GM18951 (cell line): Measurements from ENCODE around the gene ETNK2.

Source experiments
- POLR2A ChIP-seq: IDR thresholded peaks from 4 replicates; pipeline ENCODE4 v1.6.1; 2011; ENCODE audit warnings: mild to moderate bottlenecking; ENCODE audit not compliant: insufficient read length, insufficient read depth; ENCODE audit errors: extremely low read depth
- in situ Hi-C: fragments of 300-500 bp; cut with MboI; formaldehyde crosslinking; loops from one replicate; pipeline ENCODE4 v1.12.0; 2022; ENCODE audit warnings: low sequenced_read_pairs, mixed read lengths, inconsistent platforms; ENCODE audit not compliant: unreplicated experiment

Gene ETNK2

DNA sequence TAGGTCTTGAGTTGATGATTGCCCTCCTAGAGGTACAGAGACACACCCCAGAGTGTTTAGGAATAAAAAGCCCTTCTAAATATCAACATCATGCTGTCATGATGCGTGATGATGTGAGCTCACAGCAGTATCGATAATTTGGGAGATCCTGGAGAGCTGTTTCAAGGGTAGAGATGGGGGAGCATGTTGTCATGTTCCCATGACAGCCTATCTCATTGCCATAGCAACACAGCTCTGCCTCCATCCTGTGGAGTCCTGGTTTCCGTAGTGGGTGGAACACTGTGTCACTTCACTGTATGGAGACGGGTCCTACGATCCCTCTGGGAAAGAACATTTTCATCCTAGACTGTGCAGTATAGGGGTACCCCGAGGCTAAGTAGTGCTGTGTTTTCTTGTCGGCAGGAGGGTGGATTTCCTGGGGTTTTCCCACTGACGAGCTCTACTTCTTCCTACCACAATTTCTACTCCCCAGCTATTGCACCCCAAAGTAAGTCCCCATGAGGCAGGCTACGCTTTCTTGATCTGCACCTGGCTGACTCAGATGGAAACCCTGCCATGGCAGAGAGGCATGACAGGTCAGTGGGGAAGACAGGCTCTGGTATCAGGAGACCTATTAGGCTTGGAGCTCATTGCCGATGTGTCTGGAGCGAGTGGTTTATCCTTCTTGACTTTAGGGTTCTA is 37.3 kb upstream of the ETNK2 start:
- in situ Hi-C loops: no loop called here

DNA sequence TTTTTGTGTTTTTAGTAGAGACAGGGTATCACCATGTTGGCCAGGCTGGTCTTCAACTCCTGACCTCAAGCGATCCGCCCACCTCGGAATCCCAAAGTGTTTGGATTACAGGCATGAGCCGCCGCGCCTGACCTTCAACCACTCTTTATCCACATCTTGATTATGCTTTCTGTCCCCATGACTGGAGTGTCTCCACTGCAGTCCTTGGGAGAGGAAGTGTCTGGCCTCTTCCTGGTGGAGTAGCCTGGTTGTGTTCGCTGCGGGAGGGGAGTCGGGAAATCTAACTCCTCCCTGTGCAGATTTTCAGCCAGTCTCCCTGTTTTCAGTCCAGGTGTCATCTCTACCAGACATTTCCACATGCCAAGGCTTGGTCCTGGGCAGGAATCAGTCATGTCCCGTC is 34.8 kb upstream of the ETNK2 start:
- no peak for TF ChIP-seq POLR2A
- in situ Hi-C loops: no loop called here

More for the DNA sequence above, 37.3 kb upstream of the ETNK2 start:
- TF ChIP-seq POLR2A: no peak

DNA sequence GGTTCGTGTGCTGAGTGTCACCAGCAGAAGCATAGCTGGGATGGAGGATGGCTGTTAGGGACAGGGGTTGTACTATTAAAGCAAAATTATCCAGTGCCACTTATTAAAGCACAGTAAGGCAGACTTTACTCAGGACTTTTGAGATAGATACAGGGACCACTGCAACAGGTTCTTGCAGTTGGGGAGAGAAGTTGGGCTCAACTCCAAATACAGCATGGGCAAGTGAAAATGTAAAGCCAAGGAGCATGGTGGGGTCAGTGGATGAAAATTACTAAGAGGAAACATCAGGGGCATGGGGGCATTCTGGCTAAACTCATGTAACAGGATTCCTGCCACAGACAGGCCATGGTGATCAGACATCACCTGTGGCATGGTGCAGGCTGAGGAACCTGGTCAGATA is 29.3 kb upstream of the ETNK2 start:
- no peak for TF ChIP-seq POLR2A
- in situ Hi-C loops: no loop called here

DNA sequence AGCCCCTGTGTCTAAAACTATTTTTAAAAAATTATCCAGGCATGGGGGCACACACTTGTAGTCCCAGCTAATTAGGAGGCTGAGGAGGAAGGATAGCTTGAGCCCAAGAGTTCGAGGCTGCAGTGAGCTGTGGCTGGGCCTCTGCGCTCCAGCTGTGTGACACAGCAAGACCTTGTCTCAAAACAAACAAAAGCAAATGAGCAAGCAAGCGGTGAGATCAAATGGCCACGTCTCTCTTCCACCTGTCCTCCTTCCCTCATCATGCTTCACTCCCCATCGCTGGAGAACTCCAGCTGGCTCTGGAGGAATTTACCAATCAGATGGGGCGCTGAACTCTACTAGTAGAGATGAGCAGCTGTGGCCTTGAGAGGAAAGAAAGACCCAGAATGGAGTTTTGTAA is 28.3 kb upstream of the ETNK2 start:
- no peak for TF ChIP-seq POLR2A
- in situ Hi-C loops: no loop called here

DNA sequence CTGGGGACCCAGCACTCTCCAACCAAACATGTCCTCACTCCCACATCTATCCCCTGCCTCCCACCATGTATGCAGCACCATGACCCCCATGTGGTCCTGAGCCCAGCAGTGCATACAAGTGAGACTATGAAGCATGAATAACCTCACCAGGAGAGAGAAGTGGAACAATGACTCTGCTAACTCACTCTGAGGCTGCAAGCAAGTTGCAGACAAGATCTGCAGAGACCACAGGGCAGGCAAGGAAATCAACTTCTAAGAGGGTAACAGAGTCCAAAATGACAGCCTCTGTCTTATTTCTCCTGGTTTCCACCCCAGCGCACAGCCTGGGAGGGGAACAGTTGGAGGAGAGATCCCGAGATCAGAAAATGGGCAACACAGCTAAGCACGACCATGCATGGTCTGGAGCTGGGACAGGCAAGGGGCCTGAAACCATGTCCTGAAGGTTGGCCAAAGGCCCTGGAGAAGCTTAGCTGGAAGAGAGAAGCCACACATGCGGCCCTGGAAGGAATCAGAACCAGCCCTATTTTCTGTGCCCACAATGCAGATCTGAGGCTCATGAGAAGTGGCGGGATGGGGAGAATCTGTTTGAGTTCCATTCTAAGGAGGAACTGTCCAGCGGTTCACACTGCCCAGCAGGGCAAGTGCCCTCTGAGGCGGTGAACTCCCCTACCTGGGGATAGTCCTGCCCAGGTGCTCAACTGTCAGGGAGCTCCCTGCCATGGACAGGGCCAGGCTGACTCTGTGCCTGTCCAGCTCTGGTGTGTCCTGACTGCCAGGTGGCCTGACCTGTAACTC is 26.8 kb upstream of the ETNK2 start:
- in situ Hi-C loops: no loop called here
- TF ChIP-seq POLR2A: no peak

DNA sequence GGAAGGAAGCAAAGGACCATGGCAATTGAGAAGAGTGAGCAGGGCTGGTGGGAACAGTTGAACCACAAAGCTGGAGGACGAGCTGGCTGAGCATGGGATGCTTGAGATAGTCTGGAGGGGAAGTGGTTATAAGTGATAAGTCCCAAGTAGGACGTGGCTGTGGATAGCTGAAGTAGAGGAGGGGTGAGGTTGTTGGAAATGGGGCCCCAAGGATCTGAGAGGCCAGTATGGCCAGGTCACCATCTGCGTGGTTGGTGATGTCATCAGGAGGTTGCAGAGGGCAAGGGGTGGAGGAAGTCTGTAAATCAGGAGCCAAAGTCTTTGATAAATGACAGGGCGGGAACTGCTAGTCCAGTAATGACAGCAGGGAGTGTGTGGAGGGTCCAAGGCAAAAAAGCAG is 25.3 kb upstream of the ETNK2 start:
- in situ Hi-C loops: no loop called here
- TF ChIP-seq POLR2A: no peak

DNA sequence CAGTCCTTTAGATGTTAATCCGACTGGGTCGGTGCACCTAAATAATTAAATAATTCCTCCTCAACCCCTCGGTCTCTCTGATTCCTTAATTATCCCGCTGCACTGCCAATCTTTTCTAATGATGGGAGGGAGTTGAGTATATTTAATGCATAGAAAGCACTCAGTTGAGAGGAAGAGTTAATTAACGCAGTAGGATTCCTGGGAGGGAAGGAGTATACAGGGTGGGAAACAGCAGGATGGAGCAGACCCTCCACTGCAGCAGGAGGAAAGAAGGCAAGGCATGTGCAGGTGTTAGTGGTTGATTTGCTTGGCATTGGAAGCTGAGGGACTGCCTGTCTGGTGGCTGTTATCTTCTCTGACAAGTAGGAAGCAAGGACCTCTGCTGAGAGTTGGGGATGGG is 24.2 kb upstream of the ETNK2 start:
- in situ Hi-C loops: no loop called here
- TF ChIP-seq POLR2A: no peak

DNA sequence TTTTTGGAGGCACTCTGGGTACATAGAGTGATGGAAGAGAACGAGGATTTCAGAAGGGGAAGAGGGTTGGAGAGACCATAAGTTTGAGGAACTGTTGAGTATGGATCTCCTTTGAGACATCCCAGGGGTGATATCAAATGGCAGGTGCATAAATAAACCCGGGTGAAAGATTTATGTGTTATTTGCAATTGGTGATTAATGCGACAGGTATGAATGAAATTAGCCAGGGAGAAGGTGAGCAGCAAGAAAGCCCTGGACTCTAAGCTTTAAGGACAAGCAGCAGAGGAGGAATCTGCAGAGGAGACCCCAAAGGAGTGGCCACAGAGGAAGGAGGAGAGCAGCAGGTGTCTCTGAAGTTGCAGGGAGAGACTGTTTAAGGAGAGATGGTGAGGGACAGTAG is 23.1 kb upstream of the ETNK2 start:
- TF ChIP-seq POLR2A: no peak
- in situ Hi-C loops: no loop called here

DNA sequence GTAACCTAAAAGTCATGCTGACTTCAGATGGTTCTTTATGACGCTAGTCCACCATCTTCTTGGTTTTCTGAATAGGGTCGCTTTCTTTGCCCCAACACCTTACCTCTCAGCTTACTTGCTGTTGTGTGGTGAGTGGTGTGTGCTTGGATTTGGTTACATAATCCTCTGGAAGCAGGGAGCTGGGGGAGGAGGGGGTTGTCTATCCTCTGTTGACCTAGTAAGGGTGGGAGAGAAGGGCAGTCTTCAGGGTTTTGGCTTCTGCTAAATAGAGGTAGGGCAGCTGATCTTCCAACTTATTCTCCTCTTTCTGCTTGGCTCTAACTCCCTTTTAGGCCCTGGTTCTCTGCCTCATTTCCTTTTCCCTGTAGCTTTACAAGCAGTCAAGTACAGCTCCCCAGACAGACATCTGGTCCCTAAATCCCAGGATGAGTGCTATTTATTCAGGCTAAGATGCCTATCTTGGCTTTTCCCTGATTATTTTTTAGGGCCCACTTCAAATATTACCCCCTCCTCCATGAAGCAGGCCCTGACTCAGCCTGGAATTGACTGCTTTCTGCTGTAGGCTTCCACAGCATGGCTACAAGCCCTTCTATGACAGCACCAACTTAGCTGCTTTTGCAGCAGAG is 20.7 kb upstream of the ETNK2 start:
- in situ Hi-C loops: no loop called here
- TF ChIP-seq POLR2A: no peak

DNA sequence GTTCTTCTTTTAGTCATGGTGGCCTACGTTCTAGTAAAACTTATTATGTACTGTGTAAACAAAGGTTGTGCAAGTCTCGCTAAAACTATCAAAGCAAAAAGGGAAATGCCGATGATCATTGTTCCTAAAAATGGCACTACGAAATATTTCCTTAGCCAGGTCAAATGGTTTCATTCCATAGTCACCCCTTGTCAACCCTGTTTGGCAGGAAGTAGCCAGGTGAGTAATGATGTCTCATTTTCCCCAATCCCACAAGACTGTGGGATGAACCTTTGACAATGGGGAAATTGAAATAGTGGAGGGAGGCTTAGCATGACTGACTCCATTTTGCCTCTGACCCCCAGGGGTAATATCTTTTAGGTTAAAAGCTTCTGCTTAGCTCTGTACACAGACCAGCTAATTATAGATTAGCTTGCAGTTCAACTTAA is 19.9 kb upstream of the ETNK2 start:
- in situ Hi-C loops: no loop called here

DNA sequence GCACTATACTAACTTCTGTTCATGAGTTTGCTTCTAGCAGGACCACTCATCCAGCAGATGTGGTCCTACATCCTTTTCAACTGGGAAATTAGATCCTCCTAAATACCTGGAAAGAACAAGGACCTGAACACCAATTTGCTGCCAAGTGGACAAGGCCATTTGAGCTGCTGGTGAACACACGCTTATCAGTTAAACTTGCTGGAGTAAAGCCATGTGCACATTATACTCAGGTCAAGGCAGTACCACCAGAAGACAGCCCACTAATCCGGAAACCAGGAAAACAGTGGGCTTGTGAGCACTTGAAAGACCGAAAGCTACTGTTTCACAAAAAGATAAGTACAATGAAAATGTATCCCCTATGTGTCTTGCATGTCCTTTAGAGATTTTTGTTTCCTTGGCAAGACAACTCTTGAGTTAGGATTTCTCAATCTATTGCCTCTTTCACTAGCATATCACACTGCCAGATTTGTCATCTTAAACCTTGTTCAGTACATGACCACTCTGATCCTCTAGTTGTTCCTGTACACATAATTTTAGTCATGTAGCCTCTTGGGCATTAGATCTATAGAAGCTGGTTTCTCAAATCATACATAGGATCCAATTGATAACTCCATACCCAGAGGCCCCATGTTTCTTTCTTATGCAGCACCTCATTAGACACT is 18.8 kb upstream of the ETNK2 start:
- in situ Hi-C loops: no loop called here
- no peak for TF ChIP-seq POLR2A

More for the DNA sequence above, 19.9 kb upstream of the ETNK2 start:
- TF ChIP-seq POLR2A: no peak

DNA sequence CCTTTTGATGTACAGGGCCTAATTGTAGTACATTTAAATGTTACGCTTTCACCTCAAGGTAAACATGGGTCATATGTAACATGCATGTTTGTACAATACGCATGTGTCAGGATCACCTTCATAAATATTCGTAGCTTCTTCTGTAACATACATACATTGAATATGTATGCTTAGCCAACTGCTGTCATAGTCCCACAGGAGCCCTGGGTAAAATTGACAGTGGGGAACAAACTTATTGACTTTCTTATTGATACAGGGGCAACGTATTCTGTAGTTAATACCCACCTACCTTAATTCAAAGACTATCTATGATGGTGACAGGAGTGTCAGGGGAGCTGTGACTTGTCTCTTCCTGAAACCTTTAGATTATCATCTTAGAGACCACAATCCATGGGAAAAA is 18.0 kb upstream of the ETNK2 start:
- no peak for TF ChIP-seq POLR2A
- in situ Hi-C loops: loop anchor here (10.0 kb wide), 1 partner anchor 205 kb away; no protein-coding TSS in a partner anchor

DNA sequence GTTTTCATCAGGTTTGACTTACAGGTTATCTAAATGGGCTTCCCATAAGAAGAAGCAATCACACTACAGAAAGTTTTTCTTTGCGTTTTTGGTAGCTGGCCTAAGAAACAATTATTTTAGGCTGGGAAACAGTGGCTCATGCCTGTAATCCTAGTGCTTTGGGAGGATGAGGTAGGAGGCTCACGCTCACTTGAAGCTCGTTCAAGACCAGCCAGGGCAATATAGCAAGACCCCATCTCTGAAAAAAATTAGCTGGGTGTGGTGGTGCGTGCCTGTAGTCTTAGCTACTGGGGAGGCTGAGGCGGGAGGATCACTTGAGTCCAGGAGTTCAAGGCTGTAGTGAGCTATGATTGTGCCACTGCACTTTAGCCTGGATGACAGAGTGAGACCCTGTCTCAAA is 15.9 kb upstream of the ETNK2 start:
- in situ Hi-C loops: loop anchor here (10.0 kb wide), 1 partner anchor 207 kb away; no protein-coding TSS in a partner anchor
- TF ChIP-seq POLR2A: no peak
